GM10266 (cell line): Measurements from ENCODE around the gene MANBA.

Source experiments
- DNase-seq: peaks from one replicate; pipeline ENCODE4 v3.0.0; 2012; ENCODE audit errors: extremely low spot score
- CTCF ChIP-seq: IDR thresholded peaks from 2 replicates; pipeline ENCODE4 v1.5.1; 2012; ENCODE audit warnings: mild to moderate bottlenecking, low read depth; ENCODE audit not compliant: control insufficient read depth, insufficient read depth; ENCODE audit errors: missing control alignments

MANBA gene

GRCh38 chr4:102606846-102607450 is 153.8 kb downstream of the MANBA start:
- no peak for DNase-seq
- no peak for TF ChIP-seq CTCF

- TF ChIP-seq CTCF, result no peak
These were observed 154.5 kb downstream of the MANBA start for GRCh38 chr4:102606261-102606660.

GRCh38 chr4:102604222-102604940 is 156.4 kb downstream of the MANBA start:
- no peak for TF ChIP-seq CTCF
- DNase-seq, result no peak

More at GRCh38 chr4:102606261-102606660, 154.5 kb downstream of the MANBA start:
- DNase-seq, result no peak

- no peak for DNase-seq
- no peak for TF ChIP-seq CTCF
These were observed 159.1 kb downstream of the MANBA start for GRCh38 chr4:102601586-102602227.

GRCh38 chr4:102600689-102601088 is 160.1 kb downstream of the MANBA start:
- TF ChIP-seq CTCF, result no peak
- no peak for DNase-seq

GRCh38 chr4:102599886-102600285 is 160.9 kb downstream of the MANBA start:
- TF ChIP-seq CTCF, result no peak

GRCh38 chr4:102599455-102599854 is 161.3 kb downstream of the MANBA start:
- TF ChIP-seq CTCF, result no peak
- DNase-seq, result no peak

More at GRCh38 chr4:102599886-102600285, 160.9 kb downstream of the MANBA start:
- no peak for DNase-seq
